GM18511 (cell line): ENCODE results near the gene DDO.
"Not testable (repeated sequence)": the region's sequence is repeated elsewhere in the genome, so short reads cannot be mapped to it uniquely, and the experiment has no call there.

ENCODE experiments used
- ATAC-seq: cut with Tn5 transposase; IDR thresholded peaks from one replicate; pipeline ENCODE4 v1.9.1; 2021; ENCODE audit warnings: mild to moderate bottlenecking, moderate library complexity; ENCODE audit not compliant: unreplicated experiment

Gene DDO

DNA sequence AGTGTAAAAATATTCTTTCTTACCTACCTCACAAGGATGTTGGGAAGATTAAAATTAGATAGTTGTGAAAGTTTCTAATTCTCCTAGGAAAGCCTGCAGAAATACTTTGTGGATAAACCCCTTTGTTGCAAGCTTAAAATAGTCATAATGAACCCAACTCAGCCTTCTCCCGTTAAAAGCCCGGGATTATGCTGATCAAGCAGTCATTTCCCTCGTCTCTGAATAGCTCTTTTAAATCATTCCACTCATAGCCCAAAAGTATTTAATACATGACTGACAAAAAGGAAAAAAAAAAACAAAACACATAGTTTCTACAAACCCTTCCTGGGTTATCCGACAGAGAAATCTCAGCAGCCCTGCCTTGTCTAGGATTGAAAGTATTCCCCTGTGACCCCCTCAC is 46.3 kb downstream of the DDO start:
- ATAC-seq, result no peak

DNA sequence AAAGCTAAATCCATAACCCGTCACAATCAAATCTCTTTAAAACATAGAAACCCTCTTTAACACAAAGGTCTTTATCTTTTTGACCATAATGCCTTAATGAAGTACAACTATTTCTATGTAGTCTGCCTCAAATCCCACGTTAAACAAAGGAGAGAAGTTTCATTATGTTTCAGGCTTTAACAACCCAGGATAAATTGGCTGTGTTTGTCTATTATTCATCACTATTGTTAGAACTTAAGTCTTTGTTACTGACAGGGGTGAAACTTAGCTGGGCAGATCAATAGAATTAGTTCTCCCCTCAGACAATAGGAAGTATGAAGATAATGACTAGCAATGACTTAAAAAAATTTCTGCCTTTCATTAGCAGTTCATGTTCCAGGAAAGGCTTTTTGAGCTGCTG is 47.1 kb downstream of the DDO start:
- no peak for ATAC-seq

GRCh38 chr6:110367825-110368224 is 47.5 kb downstream of the DDO start:
- ATAC-seq, result no peak

DNA sequence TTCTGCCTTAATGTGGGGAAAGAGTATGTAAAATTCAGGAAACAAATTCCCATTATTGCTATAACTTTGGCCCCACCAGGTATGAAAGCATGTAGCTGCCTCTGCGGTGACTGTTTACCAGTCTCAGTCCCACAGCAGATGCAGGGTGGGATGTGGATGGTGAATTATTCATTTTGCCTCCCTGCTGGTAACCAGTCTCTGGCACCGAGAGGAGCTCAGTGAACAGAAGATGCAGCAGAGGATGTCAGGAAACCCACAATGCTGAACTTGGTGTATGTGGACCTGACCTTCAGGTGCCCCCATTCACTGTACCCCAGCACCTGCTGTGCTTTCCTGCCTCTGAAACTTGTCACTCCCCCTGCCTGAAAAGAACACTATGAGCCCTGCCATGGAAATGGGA is 48.4 kb downstream of the DDO start:
- no peak for ATAC-seq

DNA sequence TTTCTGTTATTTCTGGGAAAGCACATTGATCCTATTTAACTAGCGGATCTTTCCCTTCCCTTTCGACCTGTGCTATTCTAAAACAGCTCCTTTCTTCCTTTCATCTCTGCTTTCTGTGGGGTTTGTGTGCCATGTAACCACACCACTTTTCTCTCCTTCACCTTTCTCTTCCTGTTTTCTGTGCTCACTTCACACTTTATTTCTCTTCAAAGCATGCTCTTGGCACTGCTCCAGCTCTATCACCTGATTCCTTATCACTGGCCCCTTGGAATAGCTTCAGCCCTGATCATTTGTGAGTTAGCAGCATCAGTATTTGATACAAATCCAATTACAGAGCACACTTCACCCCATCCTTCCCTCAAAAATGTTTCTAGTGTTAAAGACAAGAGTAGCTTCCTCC is 49.1 kb downstream of the DDO start:
- ATAC-seq, result no peak

DNA sequence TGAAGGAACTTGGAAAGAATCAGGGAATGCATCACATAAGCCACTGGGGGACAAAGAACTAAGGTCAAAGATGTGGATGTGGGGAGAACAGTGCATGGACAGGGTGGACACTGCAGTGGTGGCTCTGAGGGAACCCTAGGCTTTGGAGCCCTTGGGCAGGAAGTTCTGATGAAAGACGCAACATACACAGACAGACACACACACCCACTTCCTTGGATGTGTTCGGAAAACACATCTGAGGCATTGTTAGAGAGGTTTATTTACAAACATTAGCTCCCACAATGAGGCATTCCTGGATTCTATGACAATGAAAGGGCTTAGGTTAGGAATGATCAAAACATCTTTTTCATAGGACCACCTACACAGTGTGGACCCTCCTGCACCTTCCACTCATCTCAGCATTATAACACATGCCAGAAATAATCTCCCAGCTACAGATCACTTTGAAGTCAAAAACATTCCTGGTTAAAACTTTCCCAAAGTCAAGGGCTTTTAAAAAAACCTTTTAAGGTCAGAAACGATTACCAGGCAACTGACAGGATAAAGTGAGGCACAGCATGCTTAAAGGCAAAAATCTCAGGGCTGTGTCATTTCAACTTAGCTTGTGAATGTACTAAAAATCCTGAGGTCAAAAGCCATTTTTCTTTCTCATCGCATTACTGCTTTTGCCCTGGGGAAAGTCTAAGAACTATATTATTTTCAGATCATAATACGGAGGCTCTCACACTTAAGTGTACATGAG is 50.8 kb downstream of the DDO start:
- ATAC-seq, result no peak

GRCh38 chr6:110363748-110364147 is 51.6 kb downstream of the DDO start:
- no peak for ATAC-seq

- ATAC-seq, result no peak
These were observed 54.7 kb downstream of the DDO start for GRCh38 chr6:110360676-110361075.

- ATAC-seq, result no peak
These were observed 55.8 kb downstream of the DDO start for GRCh38 chr6:110359556-110359955.

DNA sequence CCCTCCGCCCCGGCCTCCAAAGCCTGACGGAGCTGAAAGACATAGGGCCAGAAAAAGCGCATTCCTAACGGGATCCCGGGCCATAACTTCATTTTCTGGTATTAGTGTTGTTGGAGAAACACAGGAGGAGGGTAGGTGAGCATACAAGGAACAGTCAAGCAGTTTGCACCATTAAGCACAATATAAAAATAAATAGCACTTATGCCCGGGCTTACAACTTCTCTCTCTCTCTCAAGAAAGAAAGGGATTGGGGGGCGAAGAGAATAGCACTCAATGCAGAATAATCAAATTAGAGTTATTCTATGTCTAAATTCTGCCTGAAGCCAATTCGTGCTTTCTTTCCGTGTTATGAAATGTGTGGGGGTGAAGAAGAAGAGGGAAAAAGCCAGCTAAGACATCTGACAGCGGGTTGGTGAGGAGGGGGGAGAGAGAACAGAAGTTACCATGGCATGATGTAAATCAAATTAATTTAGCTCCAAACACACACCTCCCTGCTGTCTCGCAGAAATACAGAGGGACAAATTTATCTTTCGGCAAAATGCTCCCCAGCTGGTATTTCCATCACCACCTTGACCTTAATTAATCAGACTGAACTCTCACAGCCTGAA is 56.7 kb downstream of the DDO start:
- ATAC-seq, result no peak

GRCh38 chr6:110357664-110358552 is 57.5 kb downstream of the DDO start, which contains the start of gene METTL24:
TSS of gene METTL24 (minus strand) at chr6:110358349. CDS start at chr6:110358272, 77 bp downstream.
- no peak for ATAC-seq

DNA sequence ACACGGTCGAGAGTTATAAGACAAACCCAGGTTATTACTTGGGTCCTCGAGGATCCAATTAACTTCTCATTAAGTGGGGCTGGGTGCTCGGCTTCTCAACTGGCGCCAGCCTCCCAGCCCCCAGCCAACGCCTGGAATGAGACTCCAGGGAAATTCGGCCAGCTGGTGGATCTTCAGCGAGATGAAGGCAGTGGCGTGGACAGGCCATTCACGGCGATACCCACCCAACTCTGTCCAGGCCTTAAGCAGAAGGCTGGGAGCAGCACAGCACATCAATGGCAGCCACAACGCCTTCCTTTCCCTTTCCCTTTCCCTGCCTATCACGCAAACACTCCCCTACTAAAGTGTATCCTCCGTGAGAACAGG is 58.1 kb downstream of the DDO start:
- no peak for ATAC-seq

DNA sequence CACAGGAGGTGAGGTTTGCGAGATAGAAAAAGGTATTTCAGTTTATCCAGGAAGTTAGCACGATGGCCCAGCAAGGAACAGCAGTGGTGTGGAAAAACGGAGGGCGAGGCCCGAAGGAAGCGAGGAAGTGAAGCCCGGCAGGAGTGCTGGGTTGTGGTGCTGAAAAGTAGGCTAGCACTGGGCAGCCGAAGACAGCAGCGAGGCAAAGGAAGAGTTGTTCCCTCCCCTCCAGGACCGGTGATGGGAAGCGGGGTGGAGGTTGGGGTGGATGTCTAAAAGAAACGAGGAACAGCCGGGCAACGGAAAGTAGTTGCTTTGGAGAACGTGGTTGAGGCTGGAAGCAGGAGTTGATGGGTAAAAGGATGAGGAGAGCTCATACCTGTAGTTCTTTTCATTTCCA is 58.6 kb downstream of the DDO start:
- no peak for ATAC-seq

- ATAC-seq, result no peak
These were observed 59.6 kb downstream of the DDO start for GRCh38 chr6:110355727-110356126.

DNA sequence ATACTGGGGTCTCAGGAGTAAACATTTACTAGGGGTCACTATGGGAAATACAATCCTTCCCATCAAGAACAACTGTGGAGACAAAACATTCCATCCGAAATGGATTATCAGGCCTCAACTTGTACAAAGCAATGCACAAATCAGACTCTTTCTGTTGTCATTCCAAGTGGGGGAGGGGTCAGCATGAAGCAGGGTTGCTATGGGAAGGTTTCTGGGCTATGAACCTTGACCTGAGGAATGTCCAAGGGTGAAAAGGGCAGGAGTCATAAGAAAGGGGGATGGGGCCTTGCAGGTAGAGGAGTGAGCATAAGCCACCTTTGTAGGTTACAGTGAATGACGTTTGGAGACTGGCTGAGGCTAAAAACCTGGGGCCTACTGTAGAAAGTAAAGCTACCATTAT is 60.4 kb downstream of the DDO start:
- ATAC-seq, result no peak

- ATAC-seq, result no peak
These were observed 61.2 kb downstream of the DDO start for GRCh38 chr6:110354153-110354552.

DNA sequence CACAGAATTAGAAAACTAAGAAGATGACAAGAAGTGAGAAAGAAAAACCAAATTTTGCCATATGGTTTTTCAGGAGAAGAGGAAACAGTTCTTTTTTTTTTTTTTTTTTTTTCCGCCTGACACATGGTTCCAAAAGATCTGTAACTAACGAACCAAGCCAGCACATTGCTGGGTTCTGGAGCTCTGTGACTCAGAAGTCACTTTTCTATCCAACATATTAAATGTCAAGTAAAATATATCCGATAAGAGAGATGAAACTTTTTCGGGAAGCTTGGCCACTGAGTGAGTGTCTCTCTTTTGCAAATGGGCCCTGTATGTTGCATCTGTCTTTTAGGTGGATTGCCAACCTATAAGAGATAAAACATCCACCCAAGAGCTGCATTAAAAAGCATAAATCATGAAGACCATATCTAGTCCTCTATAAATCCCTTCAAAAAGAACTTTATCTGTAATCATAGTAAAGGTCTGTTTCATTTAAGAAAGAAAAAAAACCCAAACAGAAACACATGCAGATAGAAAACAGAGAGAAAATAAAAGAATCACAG is 61.8 kb downstream of the DDO start:
- no peak for ATAC-seq

- ATAC-seq, result no peak
These were observed 62.7 kb downstream of the DDO start for GRCh38 chr6:110352563-110353262.

GRCh38 chr6:110351986-110352385 is 63.4 kb downstream of the DDO start:
- no peak for ATAC-seq

DNA sequence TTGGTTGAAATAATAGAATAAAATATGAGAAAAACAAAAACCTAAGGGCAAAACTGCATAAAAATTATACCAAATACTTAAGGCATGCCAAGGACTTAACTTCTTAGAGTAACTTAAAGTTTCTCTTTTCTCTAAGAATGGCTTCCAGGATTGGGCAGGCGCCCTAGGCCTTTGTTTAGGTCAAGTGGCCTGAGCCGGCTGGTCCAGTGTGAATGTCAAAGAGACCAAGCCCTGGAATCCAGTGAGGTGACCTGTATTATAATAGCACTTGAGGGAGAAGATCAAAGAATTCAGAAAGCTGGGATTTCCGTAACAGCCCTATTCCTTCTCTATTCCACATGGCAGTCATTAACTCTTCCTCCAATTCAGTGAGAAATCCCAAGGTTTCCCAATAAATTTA is 63.8 kb downstream of the DDO start:
- no peak for ATAC-seq

DNA sequence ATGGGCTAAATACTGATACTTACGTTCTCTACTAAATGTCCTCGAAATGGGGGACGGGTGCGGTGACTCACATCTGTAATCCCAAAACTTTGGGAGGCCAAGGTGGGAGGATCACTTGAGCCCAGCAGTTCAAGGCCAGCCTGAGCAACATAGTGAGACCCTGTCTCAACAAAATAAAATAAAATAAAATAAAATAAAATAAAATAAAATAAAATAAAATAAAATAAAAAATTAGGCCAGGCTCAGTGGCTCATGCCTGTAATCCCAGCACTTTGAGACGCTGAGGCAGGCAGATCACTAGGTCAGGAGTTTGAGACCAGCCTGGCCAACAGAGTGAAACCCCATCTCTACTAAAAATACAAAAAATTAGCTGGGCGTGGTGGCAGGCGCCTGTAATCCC is 64.8 kb downstream of the DDO start:
- ATAC-seq, result not testable (repeated sequence)
